ENCODE measurements around the gene CHIC2.

DNA sequence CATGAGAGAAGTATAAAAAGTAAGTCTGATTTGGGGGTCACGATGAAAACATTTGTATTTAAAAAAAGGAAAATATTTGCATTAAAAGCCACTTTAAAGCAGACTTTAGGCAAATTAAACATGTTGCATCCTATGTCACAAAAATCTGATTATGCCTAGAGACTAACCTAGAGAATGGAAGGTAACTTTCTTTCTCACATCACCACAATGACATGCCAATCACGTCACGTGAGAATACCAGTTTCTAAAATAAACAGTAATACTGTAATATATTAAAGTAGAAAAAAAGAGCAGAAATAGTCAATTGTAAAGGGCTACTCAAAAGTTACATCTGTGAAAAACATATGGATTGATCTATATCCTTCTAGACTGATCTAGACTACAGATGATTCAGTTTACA lies 3.3 kb downstream of the CHIC2 start:
- TF ChIP-seq CTCF (conservative IDR thresholded peaks at IDR 0.05 in 1 of 2, IDR thresholded peaks at IDR 0.05 in 1 of 2; ENCODE audit: low read depth in 1 of 2, low read length in 2 of 2) (no peak), EZH2 (IDR thresholded peaks at IDR 0.05; ENCODE audit: low read length, missing control alignments) (no peak)

Data from fibroblast of lung (primary cell).